IPS-18c (cell line): ENCODE results near the gene GPR171.
"Not testable (repeated sequence)": the region's sequence is repeated elsewhere in the genome, so short reads cannot be mapped to it uniquely, and the experiment has no call there.

Experiments
- H3K4me3 ChIP-seq: 2 replicates; pipeline ENCODE4 v1.7.0; 2013; ENCODE audit warnings: low read depth, mild to moderate bottlenecking, low read length, moderate library complexity; ENCODE audit not compliant: insufficient read depth
- H3K9me3 ChIP-seq: one replicate; pipeline ENCODE4 v1.6.1; 2013; ENCODE audit warnings: mild to moderate bottlenecking, low read length, moderate library complexity; ENCODE audit not compliant: control insufficient read depth, insufficient read depth

The GPR171 gene

DNA sequence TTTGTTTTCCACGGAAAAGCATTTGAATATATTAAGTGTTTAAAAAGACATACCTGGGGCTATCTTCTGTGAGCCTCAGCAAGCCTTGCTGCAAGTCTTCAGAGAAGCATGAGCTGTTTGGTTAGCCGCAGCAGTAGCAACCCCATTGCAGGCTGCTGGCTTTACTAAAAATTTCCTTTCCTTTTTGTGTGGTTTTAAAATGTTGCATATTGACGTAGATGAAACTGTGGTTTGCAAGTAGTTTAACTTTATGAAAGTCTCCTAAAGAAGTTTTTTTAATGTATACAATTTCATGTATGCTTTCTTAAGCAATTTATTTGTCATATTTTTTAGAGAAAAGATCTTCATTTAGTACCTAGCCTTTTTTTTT is at the start of gene GPR171:
Gene GPR171, minus strand, starts transcription at position 166 of the 370 bp plus-strand sequence. CDS start 3,830 bp downstream, outside the sequence.
- no peak within 1 kb of the TSS for H3K4me3 ChIP-seq

DNA sequence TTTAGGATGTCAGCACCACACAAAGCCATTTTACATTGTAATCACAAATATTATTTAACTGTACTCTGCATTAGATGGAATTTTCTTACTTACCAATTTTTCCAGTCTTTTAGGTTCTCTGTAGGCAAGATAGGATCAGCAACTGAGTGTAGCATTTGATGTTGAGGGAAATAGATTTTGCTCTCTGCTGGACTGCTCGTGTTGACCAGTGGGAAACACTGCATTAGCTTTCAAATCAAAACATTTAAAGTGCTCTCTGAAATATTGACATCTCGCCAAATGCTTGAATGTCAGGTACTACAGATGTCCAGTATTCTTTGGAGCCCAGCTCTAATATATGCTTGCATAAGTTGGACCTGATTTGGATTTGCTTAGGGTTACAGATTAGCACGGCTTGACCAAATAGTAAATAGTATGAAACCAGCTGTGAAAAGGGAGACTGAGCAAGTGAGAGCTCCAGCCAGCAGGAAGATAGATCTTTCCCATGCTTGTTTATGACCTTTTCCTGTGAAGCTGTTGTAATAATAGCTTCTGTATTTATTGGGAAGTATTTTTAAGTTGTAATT is 45.8 kb upstream of the GPR171 start:
- no peak overlapping the region for H3K4me3 ChIP-seq
- no peaks in the 10 kb centered on the region for H3K9me3 ChIP-seq

More for the DNA sequence above, at the start of gene GPR171:
- no peaks in the 10 kb centered on the region for H3K9me3 ChIP-seq

DNA sequence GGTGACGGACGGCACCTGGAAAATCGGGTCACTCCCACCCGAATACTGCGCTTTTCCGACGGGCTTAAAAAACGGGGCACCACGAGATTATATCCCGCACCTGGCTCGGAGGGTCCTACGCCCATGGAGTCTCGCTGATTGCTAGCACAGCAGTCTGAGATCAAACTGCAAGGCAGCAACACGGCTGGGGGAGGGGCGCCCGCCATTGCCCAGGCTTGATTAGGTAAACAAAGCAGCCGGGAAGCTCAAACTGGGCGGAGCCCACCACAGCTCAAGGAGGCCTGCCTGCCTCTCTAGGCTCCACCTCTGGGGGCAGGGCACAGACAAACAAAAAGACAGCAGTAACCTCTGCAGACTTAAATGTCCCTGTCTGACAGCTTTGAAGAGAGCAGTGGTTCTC is 39.0 kb upstream of the GPR171 start:
- H3K4me3 ChIP-seq: not testable (repeated sequence)

GRCh38 chr3:151236736-151237135 is 33.7 kb upstream of the GPR171 start:
- no peaks in the 10 kb centered on the region for H3K9me3 ChIP-seq
- no peak overlapping the region for H3K4me3 ChIP-seq

More for the DNA sequence above, 39.0 kb upstream of the GPR171 start:
- H3K9me3 ChIP-seq: not testable (repeated sequence)

GRCh38 chr3:151236316-151236715 is 33.3 kb upstream of the GPR171 start:
- no peak overlapping the region for H3K4me3 ChIP-seq

DNA sequence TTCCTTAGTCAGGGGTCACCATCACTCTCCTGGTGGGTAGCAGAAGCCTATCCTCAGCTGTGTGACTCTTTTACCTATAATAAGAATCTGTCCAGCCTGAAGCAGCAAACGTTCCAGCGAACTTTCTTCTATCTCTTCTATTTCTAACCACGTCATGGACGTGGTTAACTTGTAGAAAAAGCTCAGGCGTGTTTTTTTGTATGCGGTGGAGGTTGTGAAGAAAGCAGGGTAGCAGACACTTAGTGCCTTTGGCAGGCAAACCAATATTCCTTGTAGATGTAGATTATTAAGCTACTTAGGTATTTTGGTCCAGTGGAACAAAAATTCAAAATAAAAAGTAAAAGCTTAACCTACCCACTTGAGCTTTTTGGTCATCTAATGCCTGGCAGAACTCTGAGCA is 31.8 kb upstream of the GPR171 start:
- no peak overlapping the region for H3K4me3 ChIP-seq
- H3K9me3 ChIP-seq: no peaks in the 10 kb centered on the region

More at GRCh38 chr3:151236316-151236715, 33.3 kb upstream of the GPR171 start:
- no peaks in the 10 kb centered on the region for H3K9me3 ChIP-seq

DNA sequence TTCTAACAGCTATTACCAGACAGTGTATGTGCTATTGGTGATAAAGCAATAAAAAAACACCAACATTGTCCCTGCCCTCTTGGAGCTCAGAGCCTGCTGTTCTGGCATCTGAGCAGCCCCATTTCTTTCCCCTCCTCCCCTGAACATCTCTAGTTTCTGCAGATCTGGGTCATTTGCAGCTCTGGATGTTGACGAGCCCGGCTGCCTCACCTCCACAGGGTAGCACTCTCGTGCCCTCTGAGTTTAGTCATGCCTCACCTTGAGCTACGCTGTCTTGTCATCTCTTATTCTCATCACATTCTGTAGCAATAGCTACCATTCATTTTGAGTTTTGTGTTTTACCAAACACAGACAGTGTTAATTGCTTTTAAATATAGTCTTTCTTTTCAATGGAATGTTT is 30.0 kb upstream of the GPR171 start:
- Histone ChIP-seq H3K4me3 (no peak overlapping the region), H3K9me3 (no peaks in the 10 kb centered on the region)

DNA sequence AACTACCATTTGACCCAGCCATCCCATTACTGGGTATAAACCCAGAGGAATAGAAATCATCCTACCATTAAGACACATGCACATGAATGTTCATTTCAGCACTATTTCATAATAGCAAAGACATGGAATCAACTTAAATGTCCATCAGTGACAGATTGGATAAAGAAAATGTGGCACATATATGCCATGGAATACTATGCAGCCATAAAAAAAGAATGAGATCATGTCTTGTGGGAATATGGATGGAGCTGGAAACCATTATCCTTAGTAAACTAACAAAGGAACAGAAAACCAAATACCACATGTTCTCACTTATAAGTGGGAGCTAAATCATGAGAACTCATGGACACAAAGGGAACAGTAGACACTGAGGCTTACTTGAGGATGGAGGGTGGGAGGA is 29.4 kb upstream of the GPR171 start:
- not testable (repeated sequence) for H3K4me3 ChIP-seq, H3K9me3 ChIP-seq

GRCh38 chr3:151230646-151231045 is 27.6 kb upstream of the GPR171 start:
- H3K9me3 ChIP-seq: no peaks in the 10 kb centered on the region
- no peak overlapping the region for H3K4me3 ChIP-seq

- H3K9me3 ChIP-seq: no peaks in the 10 kb centered on the region
- no peak overlapping the region for H3K4me3 ChIP-seq
Observed at GRCh38 chr3:151228666-151229040, 25.6 kb upstream of the GPR171 start.

DNA sequence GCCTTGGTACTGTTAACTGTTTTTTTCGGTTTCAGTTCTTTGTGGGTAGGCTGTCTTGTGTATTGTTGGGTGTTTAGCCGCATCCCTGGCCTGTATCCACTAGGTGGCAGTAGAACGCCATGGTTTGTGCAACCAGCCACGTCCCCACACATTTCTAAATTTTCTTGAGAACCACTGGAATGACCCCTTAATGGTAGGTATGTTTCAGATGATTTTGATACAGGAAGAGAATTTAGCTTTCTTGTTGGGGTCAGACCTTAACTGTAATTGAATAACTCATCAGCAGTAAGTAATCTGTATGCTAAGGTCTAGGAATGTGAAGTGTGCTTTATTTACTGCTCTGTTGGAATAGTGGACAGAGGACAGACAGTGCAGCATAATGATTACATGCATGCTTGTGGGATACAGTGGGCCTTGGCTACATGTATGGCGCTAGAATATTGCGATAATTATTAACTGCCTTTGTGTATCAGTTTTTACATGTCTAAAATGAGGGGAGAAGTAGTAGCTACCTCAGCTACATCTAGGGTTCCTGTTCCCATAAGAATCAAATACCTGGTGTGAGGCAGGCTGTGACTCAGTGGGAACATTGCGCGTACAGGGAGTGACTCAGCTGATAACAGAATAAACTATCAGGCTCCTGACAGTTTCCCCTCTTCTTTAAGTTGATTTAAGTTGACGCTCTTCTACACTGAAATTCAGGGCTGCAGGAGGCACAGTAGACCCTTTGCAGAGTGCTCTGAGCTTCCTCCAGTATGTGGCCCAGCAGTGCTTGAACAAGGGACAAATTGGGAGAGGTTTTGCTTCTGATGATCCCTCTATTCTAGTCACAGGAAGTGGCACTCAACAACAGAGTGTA is 25.0 kb upstream of the GPR171 start:
- Histone ChIP-seq H3K4me3 (no peak overlapping the region), H3K9me3 (no peaks in the 10 kb centered on the region)

- no peak overlapping the region for H3K4me3 ChIP-seq
- H3K9me3 ChIP-seq: no peaks in the 10 kb centered on the region
Observed at GRCh38 chr3:151227266-151227806, 24.3 kb upstream of the GPR171 start.

DNA sequence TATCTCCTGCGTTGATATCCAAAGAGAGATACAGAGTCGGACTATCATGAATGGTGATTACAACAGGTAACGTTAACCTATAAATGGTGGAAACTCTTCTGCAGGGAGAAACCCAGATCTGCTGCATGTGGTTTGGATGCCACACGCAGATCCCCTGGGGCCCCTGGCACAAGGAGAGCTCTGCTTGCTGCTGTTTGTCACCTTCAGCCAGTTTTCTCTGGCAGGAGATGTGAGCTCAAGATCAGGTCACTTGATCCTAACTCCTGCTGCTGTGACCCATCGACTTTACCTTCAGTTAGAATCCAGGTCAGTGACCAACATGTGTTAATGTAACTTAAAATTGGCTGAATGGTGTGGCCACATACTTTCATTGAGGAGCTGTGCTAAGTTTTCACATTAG is 23.8 kb upstream of the GPR171 start:
- no peaks in the 10 kb centered on the region for H3K9me3 ChIP-seq
- H3K4me3 ChIP-seq: no peak overlapping the region

DNA sequence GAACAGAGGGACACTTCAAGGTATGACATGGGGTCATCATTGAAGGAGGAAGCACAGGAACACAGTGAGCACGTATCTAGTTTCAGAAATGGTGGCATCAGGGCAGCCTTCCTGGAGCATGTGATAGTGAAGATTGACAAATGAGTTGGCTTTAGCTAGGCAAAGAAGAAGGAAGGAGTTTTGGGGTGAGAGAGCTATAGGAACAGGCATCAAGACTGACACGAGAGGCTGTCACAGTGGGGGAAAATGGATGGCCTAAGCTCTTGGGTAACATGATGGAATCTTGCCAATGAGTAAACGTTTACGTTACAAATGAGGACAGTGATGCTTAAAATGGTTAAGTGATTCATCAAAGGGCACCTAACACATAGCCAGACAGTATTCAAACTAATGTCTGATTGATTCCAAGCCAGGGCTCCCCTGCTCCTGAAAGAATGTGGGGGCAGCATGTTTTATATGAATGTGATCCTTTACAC is 23.1 kb upstream of the GPR171 start:
- Histone ChIP-seq H3K9me3 (no peaks in the 10 kb centered on the region), H3K4me3 (no peak overlapping the region)

- no peaks in the 10 kb centered on the region for H3K9me3 ChIP-seq
- no peak overlapping the region for H3K4me3 ChIP-seq
Observed at GRCh38 chr3:151225040-151225975, 22.3 kb upstream of the GPR171 start.

GRCh38 chr3:151224268-151224866 is 21.4 kb upstream of the GPR171 start:
- H3K9me3 ChIP-seq: no peaks in the 10 kb centered on the region

DNA sequence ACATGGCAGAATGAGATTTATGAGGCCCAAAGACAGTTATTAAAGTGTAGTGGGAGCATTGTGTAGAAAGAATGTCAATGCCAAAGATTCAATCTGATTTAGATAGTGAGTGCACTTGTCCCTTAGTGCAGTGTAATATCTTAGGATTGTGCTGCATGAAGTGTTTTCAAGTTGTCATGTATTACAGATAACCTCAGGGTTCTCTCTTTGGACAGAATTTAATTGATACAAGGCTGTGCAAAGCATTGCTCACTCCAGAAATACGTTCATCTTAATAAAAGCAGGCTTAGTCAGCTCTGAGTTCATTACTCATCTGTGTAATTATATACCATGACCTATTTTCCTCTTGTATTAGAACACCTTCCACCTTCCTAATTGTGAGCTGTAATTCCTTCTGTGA is 16.0 kb upstream of the GPR171 start:
- Histone ChIP-seq H3K4me3 (no peak overlapping the region), H3K9me3 (no peaks in the 10 kb centered on the region)

More at GRCh38 chr3:151224268-151224866, 21.4 kb upstream of the GPR171 start:
- no peak overlapping the region for H3K4me3 ChIP-seq
